ENCODE results near the gene TEX28.

TEX28 gene

GRCh38 chrX:154321152-154321551 lies 26.2 kb upstream of the TEX28 start:
- H3K4me1 ChIP-seq = no peaks in the 10 kb centered on the region
- H3K79me2 ChIP-seq = no peaks in the 10 kb centered on the region
- H3K27ac ChIP-seq = no peak overlapping the region
- H3K36me3 ChIP-seq (ENCODE audit: control insufficient read depth, insufficient read depth, low read length) = no peaks in the 10 kb centered on the region
- TF ChIP-seq CTCF (IDR thresholded peaks at IDR 0.05) = no peak
- H3K4me3 ChIP-seq (ENCODE audit: low read depth, low read length) = no peak overlapping the region
- H2AFZ ChIP-seq = no peak overlapping the region
- no peaks in the 10 kb centered on the region for H3K27me3 ChIP-seq (ENCODE audit: control insufficient read depth, insufficient read depth, low read length)
- no peak overlapping the region for H3K4me2 ChIP-seq (ENCODE audit: low read length)
- H3K9ac ChIP-seq = no peak overlapping the region
- no peaks in the 10 kb centered on the region for H3K9me3 ChIP-seq (ENCODE audit: control insufficient read depth, low read length)

- H3K79me2 ChIP-seq = no peaks in the 10 kb centered on the region
- no peak overlapping the region for H3K4me3 ChIP-seq (ENCODE audit: low read depth, low read length)
- no peak overlapping the region for H3K9ac ChIP-seq
- no peaks in the 10 kb centered on the region for H3K27me3 ChIP-seq (ENCODE audit: control insufficient read depth, insufficient read depth, low read length)
- no peaks in the 10 kb centered on the region for H3K9me3 ChIP-seq (ENCODE audit: control insufficient read depth, low read length)
- no peaks in the 10 kb centered on the region for H3K36me3 ChIP-seq (ENCODE audit: control insufficient read depth, insufficient read depth, low read length)
- no peak for TF ChIP-seq CTCF (IDR thresholded peaks at IDR 0.05)
- no peaks in the 10 kb centered on the region for H3K4me1 ChIP-seq
- no peak overlapping the region for H3K4me2 ChIP-seq (ENCODE audit: low read length)
- no peak overlapping the region for H2AFZ ChIP-seq
- no peak overlapping the region for H3K27ac ChIP-seq
These were observed 25.5 kb upstream of the TEX28 start for GRCh38 chrX:154320406-154320805.

GRCh38 chrX:154317391-154317995 lies 22.6 kb upstream of the TEX28 start:
- Histone ChIP-seq H3K79me2 (no peaks in the 10 kb centered on the region), H3K4me3 (ENCODE audit: low read depth, low read length) (no peak overlapping the region), H3K27me3 (ENCODE audit: control insufficient read depth, insufficient read depth, low read length) (no peaks in the 10 kb centered on the region), H3K4me1 (no peaks in the 10 kb centered on the region), H3K27ac (no peak overlapping the region), H3K36me3 (ENCODE audit: control insufficient read depth, insufficient read depth, low read length) (no peaks in the 10 kb centered on the region), H2AFZ (peak overlapping the region; percentile 53), H3K9me3 (ENCODE audit: control insufficient read depth, low read length) (no peaks in the 10 kb centered on the region), H3K4me2 (ENCODE audit: low read length) (no peak overlapping the region), H3K9ac (no peak overlapping the region)
- TF ChIP-seq CTCF (IDR thresholded peaks at IDR 0.05) = peak; percentile 33

- no peak overlapping the region for H3K9ac ChIP-seq
- H3K9me3 ChIP-seq (ENCODE audit: control insufficient read depth, low read length) = no peaks in the 10 kb centered on the region
- no peak overlapping the region for H3K4me3 ChIP-seq (ENCODE audit: low read depth, low read length)
- no peak for TF ChIP-seq CTCF (IDR thresholded peaks at IDR 0.05)
- H3K27me3 ChIP-seq (ENCODE audit: control insufficient read depth, insufficient read depth, low read length) = no peaks in the 10 kb centered on the region
- H3K4me2 ChIP-seq (ENCODE audit: low read length) = no peak overlapping the region
- no peaks in the 10 kb centered on the region for H3K4me1 ChIP-seq
- no peaks in the 10 kb centered on the region for H3K79me2 ChIP-seq
- no peaks in the 10 kb centered on the region for H3K36me3 ChIP-seq (ENCODE audit: control insufficient read depth, insufficient read depth, low read length)
- no peak overlapping the region for H3K27ac ChIP-seq
- no peak overlapping the region for H2AFZ ChIP-seq
These were observed 20.5 kb upstream of the TEX28 start for GRCh38 chrX:154315416-154315815.

- Histone ChIP-seq H3K4me1 (no peaks in the 10 kb centered on the region), H3K4me3 (ENCODE audit: low read depth, low read length) (no peak overlapping the region), H2AFZ (no peak overlapping the region), H3K27ac (no peak overlapping the region), H3K79me2 (no peaks in the 10 kb centered on the region), H3K36me3 (ENCODE audit: control insufficient read depth, insufficient read depth, low read length) (no peaks in the 10 kb centered on the region), H3K9me3 (ENCODE audit: control insufficient read depth, low read length) (no peaks in the 10 kb centered on the region), H3K27me3 (ENCODE audit: control insufficient read depth, insufficient read depth, low read length) (no peaks in the 10 kb centered on the region), H3K9ac (no peak overlapping the region), H3K4me2 (ENCODE audit: low read length) (no peak overlapping the region)
- TF ChIP-seq CTCF (IDR thresholded peaks at IDR 0.05) = no peak
These were observed 18.2 kb upstream of the TEX28 start for GRCh38 chrX:154313147-154313546.
